Stimulated activated naive CD8-positive, alpha-beta T cell treated with anti-CD3 and anti-CD28 coated beads, Interleukin-15, Interleukin-2, amounts not matched to agents 100 U/mL and 50 U/mL, for 24 hours (primary cell): ENCODE results near the gene MORC4.

Experiments
- ATAC-seq: fragments of 150-1000 bp; cut with Tn5 transposase; one replicate; pipeline ENCODE4 v1.10.0; 2021
- DNase-seq: peaks from one replicate; pipeline ENCODE4 v3.0.0; 2021

Gene MORC4

DNA sequence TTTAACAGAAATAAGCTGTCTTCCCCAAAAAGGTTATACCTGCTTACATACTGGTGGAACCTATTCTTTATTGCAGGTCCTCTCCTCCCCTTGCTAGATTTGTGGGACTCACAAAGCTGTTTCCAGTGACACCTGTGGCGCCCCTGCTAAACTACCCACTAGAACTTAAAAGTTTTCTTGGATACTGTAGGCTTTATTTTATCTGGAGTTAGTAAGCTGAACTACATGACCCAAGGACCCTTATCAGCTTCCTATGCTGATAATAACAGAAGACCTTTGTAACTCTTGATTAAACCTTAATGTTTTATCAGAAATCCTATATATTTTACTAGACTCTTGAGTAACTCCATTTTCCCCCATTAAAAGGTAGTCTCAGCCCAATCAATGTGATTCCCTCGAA, 47.5 kb downstream of the MORC4 start:
- ATAC-seq: no peak

DNA sequence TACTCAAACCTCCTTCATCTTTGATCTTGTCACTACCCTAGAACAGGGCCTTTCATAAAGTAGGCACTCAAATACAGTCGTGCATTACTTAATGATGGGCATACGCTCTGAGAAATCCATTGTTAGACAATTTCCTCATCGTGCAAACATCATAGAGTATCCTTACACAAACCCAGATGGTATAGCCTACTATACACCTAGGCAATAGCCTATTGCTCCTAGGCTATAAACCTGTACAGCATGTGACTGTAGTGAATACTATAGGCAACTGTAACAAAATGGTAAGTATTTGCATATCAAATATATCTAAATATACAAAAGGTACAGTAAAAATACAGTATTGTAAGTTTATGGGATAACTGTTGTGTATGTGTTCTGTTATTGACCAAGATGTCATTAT, 47.9 kb downstream of the MORC4 start:
- ATAC-seq (no peak), DNase-seq (no peak)

More for the DNA sequence above, 47.5 kb downstream of the MORC4 start:
- DNase-seq: no peak

DNA sequence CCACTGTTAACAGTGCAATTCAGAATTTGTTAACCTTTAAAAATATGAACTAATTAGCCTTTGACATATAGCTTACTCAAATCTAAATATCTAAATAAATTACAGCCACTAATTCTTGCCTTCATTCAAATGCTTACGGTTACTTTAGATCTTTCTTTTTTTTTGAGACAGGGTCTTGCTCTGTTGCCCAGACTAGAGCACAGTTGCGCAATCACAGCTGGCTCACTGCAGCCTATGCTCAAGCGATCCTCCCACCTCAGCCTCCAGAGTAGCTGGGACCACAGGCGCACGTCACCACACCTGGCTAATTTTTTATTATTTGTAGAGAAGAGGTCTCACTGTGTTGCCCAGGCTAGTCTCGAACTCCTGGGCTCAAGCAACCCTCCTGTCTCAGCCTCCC, 48.8 kb downstream of the MORC4 start:
- ATAC-seq: no peak
- no peak for DNase-seq

DNA sequence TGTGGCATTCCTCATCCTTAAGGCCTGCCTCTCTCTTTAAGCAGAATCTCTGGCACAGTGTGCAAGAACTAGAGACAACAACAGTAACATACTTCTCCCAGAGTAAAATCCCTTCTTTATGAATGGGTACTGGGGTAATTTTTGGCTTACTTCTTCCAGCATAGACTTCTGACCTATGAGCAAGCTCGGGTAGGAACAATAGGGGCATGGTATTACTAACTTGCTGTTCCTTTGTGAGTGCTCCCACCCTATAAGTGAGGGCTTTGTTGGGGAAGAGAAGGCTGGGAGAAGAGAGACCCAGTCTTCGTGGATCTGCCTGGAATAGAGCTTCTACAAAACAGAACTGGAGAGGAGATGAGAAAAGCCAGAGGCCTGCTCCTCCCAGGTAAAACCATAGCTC, 49.6 kb downstream of the MORC4 start:
- DNase-seq: no peak
- no peak for ATAC-seq

DNA sequence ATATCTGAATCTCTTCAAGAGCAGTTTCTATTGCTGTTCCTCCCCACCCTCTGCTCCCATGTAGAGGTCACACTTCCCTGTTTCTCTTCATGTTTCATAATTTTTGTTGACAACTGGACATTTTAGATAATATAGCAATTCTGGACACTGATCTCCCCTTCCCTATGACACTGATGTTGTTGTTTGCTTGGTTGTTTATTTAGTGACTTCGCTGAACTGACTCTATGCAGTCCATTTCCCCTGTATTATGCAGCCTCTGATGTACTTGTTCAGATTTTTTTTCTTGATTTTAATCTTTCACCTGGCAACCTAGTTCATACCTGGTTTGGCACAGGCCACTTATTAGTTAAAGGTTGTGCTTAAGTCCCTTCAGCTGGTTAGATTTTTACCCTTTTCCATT, 50.6 kb downstream of the MORC4 start:
- ATAC-seq: no peak
- no peak for DNase-seq

DNA sequence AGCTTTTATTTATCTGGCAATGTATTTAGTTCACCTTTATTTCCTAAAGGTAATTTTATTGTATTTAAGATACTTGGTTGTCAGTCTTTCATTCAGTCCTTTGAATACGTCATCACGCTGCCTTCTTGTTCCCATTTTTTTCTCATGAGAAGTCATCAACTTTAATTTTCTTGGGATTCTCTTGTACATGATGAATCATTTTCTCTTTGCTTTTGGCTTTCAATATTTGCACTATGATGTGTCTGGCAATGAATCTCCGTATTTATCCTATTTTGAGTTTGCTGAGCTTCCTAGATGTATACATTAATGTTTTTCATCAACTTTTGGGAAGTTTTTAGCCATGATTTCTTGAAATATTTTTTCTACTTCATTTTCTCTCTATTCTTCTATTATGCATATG, 51.4 kb downstream of the MORC4 start:
- DNase-seq (no peak), ATAC-seq (no peak)

DNA sequence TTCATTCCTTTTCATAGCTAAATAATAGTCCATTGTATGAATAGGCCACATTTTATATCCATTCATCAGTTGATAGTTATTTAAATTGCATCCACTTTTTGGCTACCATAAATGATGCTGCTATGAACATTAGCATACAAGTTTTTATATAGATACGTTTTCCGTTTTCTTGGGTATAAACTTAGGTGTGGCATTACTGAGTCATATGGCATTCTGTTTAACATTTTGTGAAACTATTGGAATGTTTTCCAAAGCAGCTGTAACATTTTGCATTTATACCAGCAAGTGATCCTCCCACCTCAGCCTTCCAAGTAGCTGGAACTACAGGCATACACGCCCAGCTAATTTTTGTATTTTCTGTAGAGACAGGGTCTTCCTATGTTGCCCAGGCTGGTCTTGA, 53.5 kb downstream of the MORC4 start:
- ATAC-seq (no peak), DNase-seq (no peak)

DNA sequence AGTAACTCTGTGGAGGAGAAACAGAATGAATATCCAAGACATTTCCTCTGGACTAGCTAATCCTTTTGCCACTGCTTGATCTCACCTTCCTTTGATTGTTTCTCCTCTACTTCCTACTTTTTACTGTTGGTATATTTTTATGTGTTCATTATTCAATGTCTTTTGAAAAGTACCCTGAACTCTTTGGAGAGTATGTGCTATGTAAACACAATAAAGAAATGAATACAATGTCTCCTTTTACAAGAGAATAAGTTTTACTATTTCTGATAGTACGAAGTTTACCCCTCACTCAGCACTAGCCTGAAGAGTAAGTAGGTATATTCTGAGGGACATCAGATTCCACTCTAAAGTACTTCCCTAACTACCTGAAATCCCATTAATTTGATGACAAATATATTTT, 59.9 kb downstream of the MORC4 start:
- ATAC-seq (no peak), DNase-seq (no peak)

DNA sequence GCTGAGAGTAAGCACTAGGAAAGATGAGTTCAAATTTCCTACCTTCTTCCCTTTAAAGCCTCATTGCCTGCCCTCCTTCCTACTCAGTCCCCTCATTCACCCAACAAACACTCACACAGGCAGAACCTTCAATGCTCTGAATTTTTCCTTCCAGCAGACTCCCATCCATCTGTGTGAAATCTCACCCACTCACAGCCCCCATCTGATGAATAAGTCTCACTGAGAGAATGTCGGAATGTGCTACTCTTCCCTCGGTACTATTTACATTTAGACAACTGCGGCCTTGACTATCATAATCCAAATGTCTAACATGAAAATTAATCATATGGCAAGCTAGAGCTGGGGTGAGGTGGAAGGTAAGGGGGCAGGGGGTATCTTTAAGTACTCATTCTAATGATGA, 60.4 kb downstream of the MORC4 start:
- no peak for ATAC-seq
- DNase-seq: no peak

DNA sequence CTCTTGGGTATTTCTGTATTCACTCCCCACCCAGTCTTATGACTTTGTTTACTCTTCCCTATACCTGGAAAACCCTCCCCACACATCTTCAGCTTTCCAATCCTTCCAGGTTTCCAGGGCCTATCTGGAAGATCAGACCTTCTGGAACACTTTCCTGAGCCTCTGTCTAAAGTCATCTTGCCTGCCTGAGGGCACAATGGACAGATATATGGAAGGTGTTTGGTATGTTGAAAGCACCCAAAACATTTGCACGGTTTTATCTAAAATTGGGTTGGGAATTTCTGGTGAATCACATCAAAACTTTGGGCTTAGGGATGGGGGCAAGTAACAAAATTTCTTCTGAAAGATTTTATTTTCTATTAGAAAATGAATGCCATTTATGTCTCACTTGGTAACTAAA, 63.8 kb downstream of the MORC4 start:
- ATAC-seq: no peak
- no peak for DNase-seq

DNA sequence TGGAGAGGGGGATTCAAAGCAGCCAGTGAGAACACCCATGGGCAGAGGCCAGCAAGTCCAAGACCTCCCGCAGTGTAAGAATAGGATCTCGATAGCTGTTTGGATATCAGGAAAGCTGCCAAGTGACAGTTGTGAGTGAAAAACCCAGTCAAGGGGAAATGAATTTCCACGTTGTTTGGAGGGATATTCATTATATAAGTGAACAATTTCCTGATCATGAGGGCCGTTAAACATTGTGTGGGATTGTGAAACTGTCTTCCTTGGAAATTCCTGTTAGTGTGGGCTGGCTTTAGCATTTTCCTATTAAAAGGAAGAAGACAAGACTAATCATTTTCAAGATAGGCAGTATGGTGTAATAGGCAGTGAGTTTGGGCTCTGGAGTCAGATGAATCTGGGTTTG, 64.8 kb downstream of the MORC4 start:
- ATAC-seq: no peak
- DNase-seq: no peak

DNA sequence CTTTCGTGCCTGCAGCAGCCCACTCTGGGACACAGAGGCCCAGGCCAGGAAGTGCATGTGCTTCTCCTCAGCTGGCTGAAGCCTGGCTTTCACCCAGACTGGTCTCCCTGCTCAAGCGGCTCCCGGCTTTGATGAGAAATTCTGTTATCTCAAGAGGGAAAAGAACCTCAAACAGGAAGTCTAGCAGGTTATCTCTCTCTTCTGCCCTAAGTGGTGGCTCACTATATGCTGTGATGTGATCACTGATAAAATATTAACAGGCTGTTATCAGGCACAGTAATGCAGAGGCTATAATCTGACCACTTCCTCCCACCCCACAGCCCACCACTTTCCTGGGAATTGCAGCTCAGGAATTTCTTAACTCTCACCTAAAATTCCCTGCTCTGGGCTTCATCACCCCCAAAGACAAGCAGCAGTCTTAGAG, 66.5 kb downstream of the MORC4 start:
- DNase-seq: no peak
- no peak for ATAC-seq

DNA sequence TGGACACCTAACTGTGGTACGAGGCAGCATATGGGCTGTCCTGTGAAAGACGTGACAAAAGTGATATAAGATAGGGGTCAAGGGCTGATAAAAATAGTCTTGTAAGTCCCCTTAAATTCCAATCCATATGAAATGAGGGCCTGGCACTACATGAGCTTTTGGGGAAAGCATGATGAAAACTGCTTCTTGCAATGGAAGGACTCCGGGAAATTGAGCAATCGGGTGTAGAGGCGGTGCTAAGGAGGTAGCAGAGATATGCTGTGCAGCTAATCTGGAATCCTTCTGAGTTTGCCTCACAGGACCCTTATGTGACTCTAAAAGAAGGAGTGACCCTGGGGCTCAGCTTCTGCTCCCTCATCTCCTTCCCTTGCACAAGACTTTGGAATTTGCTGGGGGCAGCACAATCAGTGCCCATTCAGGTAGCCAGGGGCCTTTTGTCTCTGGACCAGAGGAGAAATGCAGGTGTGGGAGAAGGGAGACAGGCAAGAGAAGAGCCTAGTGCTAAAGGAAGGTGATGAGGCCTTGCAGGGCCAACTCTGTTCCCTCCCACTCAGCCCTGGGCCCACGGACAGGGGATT, 67.0 kb downstream of the MORC4 start:
- ATAC-seq: no peak

DNA sequence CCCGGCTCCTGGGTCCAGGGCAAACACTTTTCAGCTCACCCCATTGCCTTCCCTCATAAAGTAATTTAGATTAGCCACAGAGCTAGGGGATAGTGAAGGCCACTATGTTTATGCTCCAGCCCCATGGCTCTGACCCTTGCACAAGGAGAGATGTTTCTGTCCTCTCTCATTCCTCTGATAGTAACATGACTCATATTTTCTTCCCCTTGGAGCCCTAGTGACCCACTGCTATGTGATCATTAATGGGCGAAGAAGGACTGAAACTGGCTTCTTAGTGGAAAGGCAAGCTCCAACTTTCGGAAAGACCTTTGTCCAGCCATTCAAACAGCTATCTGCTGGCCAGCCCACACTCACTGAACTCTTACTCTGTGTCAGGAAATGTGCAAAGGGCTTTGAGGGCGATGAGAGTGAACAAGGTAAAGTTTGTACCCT, 67.5 kb downstream of the MORC4 start:
- DNase-seq: no peak

More for the DNA sequence above, 67.0 kb downstream of the MORC4 start:
- no peak for DNase-seq

DNA sequence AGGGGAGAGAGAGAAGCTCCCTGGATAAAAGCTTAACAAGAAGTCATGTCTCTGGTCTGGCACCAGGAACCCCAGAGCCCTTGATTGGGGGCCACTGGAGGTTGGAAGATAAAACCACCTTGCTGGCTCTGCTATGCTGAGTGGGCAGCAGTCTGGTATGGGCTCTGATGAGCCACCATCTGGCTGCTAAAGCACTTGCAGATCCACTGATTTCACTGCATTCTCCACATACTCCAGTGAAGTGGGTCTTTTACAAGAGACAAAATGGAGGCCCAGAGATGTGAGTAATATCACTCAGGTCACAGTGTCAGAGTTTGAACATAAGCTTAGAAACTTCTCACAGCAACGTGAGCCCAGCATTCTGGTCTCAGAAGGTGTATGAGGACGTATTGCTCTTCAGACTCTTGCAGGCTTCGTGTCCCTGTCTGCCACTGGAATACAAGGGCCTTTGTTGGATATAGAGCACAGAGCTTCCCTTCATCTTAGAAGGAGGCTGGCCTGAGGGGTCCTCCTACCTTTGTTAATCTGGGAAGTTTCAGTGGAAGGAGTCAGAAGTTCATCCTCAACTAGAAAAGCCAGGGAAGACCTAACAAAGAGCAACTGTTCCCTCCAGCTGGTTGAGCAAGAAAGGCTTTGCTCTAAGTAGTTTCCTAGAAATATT, 68.1 kb downstream of the MORC4 start:
- no peak for DNase-seq

More for the DNA sequence above, 67.5 kb downstream of the MORC4 start:
- no peak for ATAC-seq

DNA sequence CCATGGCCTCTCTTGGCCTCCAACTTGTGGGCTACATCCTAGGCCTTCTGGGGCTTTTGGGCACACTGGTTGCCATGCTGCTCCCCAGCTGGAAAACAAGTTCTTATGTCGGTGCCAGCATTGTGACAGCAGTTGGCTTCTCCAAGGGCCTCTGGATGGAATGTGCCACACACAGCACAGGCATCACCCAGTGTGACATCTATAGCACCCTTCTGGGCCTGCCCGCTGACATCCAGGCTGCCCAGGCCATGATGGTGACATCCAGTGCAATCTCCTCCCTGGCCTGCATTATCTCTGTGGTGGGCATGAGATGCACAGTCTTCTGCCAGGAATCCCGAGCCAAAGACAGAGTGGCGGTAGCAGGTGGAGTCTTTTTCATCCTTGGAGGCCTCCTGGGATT, 71.8 kb downstream of the MORC4 start:
- DNase-seq (no peak), ATAC-seq (no peak)

More for the DNA sequence above, 68.1 kb downstream of the MORC4 start:
- ATAC-seq: no peak

DNA sequence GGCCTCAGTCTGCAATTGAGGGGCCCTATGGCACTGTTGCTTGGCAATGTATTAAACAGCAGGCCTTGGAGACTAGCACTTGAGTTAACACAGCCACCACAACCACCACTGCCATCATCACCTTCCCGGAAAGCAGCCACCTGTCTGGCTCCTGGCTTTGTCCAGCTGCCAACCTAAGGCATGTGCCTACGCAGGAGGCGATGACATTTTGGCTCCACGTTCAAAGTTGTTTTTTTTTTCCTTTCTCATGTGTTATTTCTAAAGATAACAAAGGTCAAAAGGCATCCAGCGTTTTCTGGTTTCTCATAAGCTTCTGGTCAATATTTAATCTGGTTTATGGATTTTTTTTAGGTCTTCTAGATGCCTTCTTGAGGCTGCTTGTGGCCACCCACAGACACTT, 72.3 kb downstream of the MORC4 start:
- DNase-seq (no peak), ATAC-seq (no peak)

DNA sequence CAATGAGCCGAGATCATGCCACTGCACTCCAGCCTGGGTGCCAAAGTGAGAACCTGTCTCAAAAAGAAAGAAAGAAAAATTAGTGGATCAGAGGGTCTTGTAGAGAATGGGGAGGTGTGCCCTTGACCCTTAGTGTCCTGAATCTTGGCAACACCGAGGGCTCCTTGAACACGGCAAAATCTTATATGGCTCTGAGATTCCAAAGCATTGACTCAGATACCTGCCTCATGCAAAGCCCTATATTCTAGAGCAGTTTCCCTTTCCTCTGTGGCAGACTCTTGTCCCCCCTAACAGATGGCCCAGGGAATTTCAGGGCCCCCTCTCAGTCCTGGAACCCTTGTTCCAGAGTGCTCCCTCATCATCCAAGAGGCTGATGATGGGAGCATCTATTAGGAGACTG, 73.0 kb downstream of the MORC4 start:
- DNase-seq (no peak), ATAC-seq (no peak)

DNA sequence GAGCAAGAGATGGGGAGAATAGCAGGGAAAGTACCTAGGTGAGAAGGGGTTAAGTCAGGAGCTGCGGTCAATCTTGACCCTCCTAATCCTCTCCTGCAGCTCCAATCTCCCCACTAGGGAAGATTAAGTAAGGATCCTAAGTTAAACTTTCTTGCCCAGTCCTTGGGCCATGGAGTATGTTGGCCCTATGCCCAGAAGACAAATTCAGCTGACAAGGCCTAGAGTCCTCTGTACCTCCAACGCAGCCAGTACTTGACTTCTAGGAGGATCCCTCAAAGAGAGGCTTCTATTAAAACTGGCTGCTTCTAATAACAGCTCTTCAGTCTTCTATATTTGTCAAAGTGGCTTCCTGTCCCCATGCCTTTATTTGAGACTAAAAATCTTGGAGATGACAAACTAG, 78.4 kb downstream of the MORC4 start:
- no peak for ATAC-seq

DNA sequence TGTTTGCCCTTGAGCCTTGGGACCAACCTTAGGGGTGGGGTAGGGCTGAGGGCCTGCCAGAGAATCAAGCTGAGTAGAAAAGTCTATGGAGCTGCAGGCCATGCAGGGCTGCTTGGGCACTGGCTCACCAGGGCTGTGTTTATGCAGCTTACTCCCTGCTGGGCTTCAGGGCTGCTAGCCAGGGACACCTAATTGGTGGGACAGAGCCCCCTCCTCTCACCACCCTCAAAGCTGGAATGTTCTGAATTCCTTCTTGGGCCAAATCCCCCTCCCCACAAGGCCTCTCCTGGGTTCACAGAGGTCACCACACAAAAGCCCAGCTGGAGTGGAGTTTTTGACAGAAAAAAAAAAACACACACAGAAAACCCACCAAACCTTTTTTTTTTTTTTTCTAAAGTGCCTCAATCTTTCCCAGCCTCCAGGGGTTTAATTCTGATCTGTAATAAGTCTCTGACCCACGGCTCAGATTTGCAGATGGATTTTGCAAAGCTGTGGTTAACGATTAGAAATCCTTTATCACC, 80.0 kb downstream of the MORC4 start, which contains the start of gene CLDN2:
Gene CLDN2, plus strand, starts transcription at position 471 of the 521 bp plus-strand sequence. CDS start 7,827 bp downstream, outside the sequence.
- ATAC-seq (no peak), DNase-seq (no peak)

More for the DNA sequence above, 78.4 kb downstream of the MORC4 start:
- DNase-seq: no peak

DNA sequence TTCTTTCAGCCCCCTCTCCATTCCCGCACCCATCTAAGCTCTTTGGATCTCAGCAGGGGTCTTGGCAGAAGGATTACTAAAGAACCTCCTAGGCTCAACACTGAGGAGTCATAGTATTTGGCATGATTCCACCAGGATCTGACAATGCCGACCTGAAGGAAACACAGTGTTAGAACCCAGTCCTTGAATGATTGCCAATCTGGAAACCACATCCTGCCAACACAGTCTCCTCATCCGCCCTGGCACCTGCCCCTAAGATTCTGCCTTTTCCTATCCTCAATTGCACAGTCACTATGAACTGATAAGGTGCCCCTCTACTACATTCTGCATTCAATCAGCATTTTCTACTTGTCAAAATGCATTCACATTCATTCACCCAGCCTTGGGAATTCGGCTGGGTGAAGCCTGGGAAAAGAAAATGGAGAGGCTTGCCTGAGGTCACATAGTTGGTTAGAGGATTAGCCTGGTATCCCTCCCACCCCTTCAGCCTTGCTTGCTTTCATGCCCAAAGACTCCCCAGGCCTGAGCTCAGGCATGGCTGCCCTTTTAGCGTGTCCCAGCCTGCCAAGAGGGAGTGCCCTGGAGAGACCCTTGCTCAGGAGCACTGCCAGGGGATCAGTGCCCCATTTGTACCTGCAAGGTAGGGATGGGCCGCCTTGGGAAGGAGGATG, 82.0 kb downstream of the MORC4 start:
- DNase-seq (no peak), ATAC-seq (no peak)

DNA sequence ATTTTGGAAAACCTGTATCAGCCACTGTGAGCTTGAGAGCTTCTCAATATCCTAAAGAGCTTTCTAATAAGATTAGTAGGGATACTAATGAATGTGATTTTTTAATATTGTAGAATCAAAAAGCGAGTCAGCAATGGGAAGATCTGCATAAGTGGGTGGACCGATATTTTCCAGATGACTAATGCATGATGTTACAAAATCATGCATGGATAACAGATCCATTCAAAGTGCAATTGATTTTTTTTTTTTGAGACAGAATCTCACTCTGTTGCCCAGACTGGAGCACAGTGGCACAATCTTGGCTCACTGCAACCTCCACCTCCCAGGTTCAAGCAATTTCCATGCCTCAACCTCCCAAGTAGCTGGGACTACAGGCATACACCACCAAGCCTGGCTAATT, 87.1 kb downstream of the MORC4 start:
- DNase-seq (no peak), ATAC-seq (no peak)

DNA sequence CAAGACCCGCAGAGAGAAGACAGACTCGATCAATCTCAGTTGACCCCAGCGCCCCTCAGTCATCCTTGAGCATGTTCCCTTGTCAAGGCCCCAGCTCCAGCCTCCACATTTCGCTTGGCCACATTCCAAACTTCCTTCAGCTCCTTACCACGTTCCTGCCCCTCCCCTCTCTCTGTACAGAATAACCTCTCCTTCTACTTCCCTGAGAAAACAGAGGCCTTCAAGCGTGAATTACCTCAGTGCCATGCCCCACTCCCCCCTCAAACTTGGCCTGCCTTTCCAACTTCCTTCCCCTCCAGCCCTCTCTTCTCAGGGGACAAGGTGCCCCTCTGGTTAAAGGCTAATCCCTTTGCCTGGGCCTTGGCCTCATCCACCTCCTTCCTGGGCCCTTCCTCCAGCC, 93.7 kb downstream of the MORC4 start:
- no peak for DNase-seq
- no peak for ATAC-seq
